CD4-positive, alpha-beta T cell treated with Interleukin-15 for 1 hour (primary cell): Measurements from ENCODE around the gene C11orf97.
"Not testable (repeated sequence)": the region's sequence is repeated elsewhere in the genome, so short reads cannot be mapped to it uniquely, and the experiment has no call there.

ENCODE experiments used
- DNase-seq: peaks from one replicate; pipeline ENCODE4 v3.0.0-alpha.2; 2020

The C11orf97 gene

GRCh38 chr11:94525546-94526324 lies 13.5 kb downstream of the C11orf97 start:
- DNase-seq, result no peak

- no peak for DNase-seq
Observed at GRCh38 chr11:94526645-94527438, 14.6 kb downstream of the C11orf97 start.

GRCh38 chr11:94528551-94528950 lies 16.3 kb downstream of the C11orf97 start:
- no peak for DNase-seq

GRCh38 chr11:94532211-94532610 lies 19.9 kb downstream of the C11orf97 start:
- DNase-seq, result no peak

- DNase-seq, result no peak
Observed at GRCh38 chr11:94533206-94533605, 20.9 kb downstream of the C11orf97 start.

- no peak for DNase-seq
Observed at GRCh38 chr11:94533696-94534630, 21.7 kb downstream of the C11orf97 start.

GRCh38 chr11:94536386-94536785 lies 24.1 kb downstream of the C11orf97 start:
- DNase-seq, result no peak

- DNase-seq, result no peak
Observed at GRCh38 chr11:94537031-94537600, 24.9 kb downstream of the C11orf97 start.

GRCh38 chr11:94539420-94539819 lies 27.2 kb downstream of the C11orf97 start:
- no peak for DNase-seq

- peak; percentile 71 for DNase-seq
Observed at GRCh38 chr11:94543695-94544645, 31.7 kb downstream of the C11orf97 start, which contains the start of gene FUT4. Gene FUT4 (plus strand): TSS chr11:94543921. CDS start chr11:94544134, 213 bp downstream.

- no peak for DNase-seq
Observed at GRCh38 chr11:94544646-94545263, 32.5 kb downstream of the C11orf97 start.

GRCh38 chr11:94545264-94546161 lies 33.3 kb downstream of the C11orf97 start:
- DNase-seq, result no peak

GRCh38 chr11:94546162-94546470 lies 33.9 kb downstream of the C11orf97 start:
- DNase-seq, result no peak

GRCh38 chr11:94546886-94547285 lies 34.6 kb downstream of the C11orf97 start:
- DNase-seq, result no peak

GRCh38 chr11:94549146-94549545 lies 36.9 kb downstream of the C11orf97 start:
- no peak for DNase-seq

- no peak for DNase-seq
Observed at GRCh38 chr11:94550513-94550912, 38.3 kb downstream of the C11orf97 start.

- DNase-seq, result no peak
Observed at GRCh38 chr11:94553938-94554337, 41.7 kb downstream of the C11orf97 start.

GRCh38 chr11:94555752-94556329 lies 43.6 kb downstream of the C11orf97 start:
- DNase-seq, result not testable (repeated sequence)

GRCh38 chr11:94557421-94557820 lies 45.2 kb downstream of the C11orf97 start:
- DNase-seq, result no peak

- DNase-seq, result no peak
Observed at GRCh38 chr11:94557992-94558391, 45.7 kb downstream of the C11orf97 start.
